Neural cell (in vitro differentiated cells): ENCODE results near the gene ITGAD.

Source experiments
- CTCF ChIP-seq: fragments of 450-650 bp; IDR thresholded peaks from 2 replicates; pipeline ENCODE4 v1.5.1; 2014; ENCODE audit warnings: antibody characterized with exemption, mild to moderate bottlenecking, moderate library complexity; ENCODE audit not compliant: poor library complexity, severe bottlenecking
- EP300 ChIP-seq: fragments of 450-650 bp; conservative IDR thresholded peaks from 2 replicates; pipeline ENCODE4 v1.6.1; 2014; ENCODE audit warnings: antibody characterized with exemption, mild to moderate bottlenecking, moderate library complexity; ENCODE audit not compliant: poor library complexity, severe bottlenecking
- EZH2 ChIP-seq: fragments of 200-600, 300-800 bp; shearing (Covaris generic), sonication (generic); IDR thresholded peaks from 2 replicates; pipeline ENCODE4 v1.6.1; 2014; ENCODE audit warnings: antibody characterized with exemption, low read length, borderline replicate concordance, mild to moderate bottlenecking; ENCODE audit not compliant: insufficient read depth, poor library complexity, severe bottlenecking
- MXI1 ChIP-seq: fragments of 450-650 bp; conservative IDR thresholded peaks from 2 replicates; pipeline ENCODE4 v1.6.1; 2014; ENCODE audit warnings: antibody characterized with exemption, mild to moderate bottlenecking; ENCODE audit not compliant: poor library complexity, severe bottlenecking
- POLR2AphosphoS5 ChIP-seq: IDR thresholded peaks from 2 replicates; pipeline ENCODE4 v1.6.1; 2012
- RAD21 ChIP-seq: fragments of 450-650 bp; conservative IDR thresholded peaks from 2 replicates; pipeline ENCODE4 v1.6.1; 2014; ENCODE audit warnings: antibody characterized with exemption, mild to moderate bottlenecking, moderate library complexity
- REST ChIP-seq: IDR thresholded peaks from 2 replicates; pipeline ENCODE4 v1.6.1; 2012; ENCODE audit warnings: borderline replicate concordance
- TAF1 ChIP-seq: IDR thresholded peaks from 2 replicates; pipeline ENCODE4 v1.6.1; 2012; ENCODE audit warnings: low read depth

- TF ChIP-seq TAF1 (no peak), REST (no peak), CTCF (no peak), EZH2 (no peak), MXI1 (no peak), RAD21 (no peak), POLR2AphosphoS5 (no peak), EP300 (no peak)
These were observed 74.7 kb downstream of the ITGAD start for GRCh38 chr16:31467858-31468257.
